ENCODE data around the gene AIP.

AIP gene

DNA sequence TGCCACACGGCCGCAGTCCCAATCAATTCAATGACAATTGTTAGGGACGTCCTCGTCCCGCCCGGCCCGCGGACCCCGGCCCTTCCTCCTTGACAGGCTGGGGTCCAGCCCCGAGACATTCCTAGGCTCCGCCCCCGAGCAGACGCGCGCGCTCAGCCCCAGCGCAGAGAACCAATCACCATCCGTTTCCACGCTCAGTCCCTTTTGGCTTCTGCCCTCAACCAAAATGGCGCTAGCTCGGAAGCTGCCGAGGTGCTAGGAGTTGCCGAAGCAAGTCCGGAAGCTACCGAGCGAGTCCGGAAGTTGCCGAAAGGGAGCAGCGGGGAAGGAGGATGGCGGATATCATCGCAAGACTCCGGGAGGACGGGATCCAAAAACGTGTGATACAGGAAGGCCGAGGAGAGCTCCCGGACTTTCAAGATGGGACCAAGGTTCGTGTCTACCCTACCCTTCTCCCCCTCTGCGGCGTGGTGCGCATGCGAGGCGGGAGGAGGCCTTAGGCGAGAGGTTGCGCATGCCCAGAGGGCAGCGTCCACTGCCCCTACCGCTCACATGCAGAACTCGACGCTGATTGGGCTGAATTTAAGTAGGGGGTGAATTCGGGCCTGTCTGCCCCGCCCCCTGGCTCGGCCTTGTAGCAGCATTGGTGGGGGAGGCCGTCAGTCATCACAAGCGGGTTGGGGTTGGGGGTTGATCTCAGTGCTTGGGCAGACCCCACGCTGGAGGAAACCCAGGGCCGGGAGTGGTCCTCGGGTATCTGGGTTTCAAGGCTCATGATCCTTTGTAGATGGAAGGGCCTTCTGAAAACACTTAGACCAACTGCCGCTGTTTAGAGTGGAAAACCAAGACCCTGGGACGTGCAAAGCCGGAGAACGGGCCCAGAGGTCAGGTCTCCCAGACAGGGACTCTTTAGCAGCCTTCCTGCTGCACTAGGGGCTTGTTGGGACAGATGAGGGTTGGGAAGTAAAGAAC is at the start of gene AIP:
Gene AIP, plus strand, starts transcription at position 200 of the 972 bp plus-strand sequence. Its CDS starts 133 bp downstream, at position 333.
- peak; percentile 82 to 92 for DNase-seq (ENCODE audit: low read depth in 2 of 2)

DNA sequence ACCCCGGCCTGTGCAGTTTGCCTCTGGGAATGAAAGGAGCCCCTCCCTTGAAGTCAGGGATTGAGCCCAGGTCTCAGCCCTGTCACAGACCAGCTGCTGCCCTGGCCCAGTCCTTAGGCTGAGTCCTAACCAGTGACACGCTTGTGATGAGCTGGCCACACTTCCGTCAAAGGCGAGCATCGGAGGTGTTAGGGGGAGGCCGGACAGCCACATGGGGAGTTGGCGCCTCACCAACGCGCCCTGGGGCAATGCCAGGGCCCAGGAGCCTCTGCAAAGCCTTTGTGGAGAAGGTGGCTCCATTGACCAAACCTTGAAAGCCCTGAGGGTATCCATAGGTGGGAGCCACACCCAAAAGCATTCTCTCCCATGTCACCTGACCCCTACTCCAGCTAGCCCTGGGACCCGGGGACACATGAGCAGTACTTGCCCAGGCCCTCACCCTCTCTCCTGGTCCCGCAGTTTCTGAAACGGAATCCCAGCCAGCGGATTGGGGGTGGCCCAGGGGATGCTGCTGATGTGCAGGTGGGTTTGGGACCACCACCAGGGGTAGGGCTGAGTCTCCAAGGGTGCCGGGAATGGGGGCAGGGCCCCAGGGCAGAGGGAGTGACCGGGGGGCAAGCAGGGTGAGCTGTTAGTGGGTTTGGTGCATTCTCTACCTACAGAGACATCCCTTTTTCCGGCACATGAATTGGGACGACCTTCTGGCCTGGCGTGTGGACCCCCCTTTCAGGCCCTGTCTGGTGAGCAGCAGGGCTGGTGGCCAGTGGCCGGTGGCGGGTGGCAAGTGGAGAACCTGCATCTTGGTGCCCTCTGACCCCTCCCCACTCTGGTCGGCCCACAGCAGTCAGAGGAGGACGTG is 49.1 kb upstream of the AIP start:
- DNase-seq (ENCODE audit: low read depth in 2 of 2) = no peak

DNA sequence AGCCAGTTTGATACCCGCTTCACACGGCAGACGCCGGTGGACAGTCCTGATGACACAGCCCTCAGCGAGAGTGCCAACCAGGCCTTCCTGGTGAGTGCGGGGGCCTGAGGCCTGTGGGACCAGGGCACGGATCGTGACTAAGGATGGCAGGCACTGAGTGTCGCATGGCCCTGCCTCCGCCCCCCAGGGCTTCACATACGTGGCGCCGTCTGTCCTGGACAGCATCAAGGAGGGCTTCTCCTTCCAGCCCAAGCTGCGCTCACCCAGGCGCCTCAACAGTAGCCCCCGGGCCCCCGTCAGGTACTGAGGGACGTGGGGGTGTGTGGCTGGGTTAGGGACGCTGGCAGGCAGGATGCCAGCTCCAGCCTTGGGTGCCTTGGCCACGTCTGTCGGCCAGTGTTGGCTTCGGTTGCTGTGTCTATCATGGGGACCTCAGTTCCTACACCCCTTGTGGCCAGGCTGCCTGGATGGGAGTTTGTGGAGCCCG is 48.4 kb upstream of the AIP start:
- DNase-seq (ENCODE audit: low read depth in 2 of 2) = no peak

DNA sequence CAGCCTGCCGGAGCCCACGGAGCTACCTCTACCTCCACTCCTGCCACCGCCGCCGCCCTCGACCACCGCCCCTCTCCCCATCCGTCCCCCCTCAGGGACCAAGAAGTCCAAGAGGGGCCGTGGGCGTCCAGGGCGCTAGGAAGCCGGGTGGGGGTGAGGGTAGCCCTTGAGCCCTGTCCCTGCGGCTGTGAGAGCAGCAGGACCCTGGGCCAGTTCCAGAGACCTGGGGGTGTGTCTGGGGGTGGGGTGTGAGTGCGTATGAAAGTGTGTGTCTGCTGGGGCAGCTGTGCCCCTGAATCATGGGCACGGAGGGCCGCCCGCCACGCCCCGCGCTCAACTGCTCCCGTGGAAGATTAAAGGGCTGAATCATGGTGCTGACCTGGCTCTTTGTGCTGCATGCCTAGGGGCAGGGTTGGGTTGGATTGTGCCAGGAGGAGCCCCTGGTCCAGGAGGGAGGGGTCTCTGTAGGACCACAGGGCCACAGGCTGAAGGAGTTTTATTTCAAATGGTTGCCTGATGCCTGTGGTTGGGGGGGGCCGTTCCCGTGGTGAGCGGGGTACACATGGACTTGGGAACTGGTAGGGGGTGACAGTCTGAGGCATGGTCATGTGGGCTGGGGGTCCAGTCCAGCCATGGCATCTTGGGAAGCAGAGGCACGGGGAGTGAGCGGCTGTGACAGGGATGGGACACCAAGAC is 47.6 kb upstream of the AIP start:
- no peak for DNase-seq (ENCODE audit: low read depth in 2 of 2)

DNA sequence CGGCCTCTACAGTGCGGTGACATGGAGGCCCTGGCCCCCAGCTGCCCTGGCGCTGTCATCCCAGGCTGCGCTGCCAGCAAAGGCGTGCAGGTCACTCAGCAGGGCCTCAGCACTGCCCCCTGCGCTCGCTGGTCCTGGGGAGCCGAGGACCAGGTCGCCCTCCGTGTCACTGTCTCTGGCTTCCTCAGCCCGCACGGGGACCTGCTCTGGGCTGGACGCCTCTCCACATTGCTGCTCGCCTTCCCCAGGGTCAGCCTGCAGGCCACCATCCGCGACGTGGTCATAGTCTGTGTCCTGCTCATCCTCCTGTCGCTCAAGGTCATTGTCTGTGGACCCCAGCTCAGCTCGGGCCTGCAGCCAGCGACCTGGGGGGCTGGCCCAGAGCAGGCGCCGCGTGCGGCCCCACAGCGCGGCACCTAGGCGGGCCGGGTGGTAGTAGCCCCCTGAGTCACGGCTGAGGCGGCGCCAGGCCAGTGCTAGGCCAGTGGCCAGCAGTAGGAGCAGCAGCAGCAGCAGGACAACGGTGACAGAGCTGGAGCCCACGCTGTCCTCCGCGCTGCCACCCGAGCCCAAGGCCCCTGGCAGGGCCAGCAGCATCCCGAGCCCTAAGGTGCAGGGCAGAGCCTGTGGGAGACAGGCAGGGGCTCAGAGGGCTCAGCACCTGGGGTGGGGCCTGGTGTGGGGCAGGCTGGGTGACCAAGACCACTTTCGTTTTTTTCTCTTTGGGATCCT is 46.9 kb upstream of the AIP start:
- DNase-seq (ENCODE audit: low read depth in 2 of 2) = no peak

DNA sequence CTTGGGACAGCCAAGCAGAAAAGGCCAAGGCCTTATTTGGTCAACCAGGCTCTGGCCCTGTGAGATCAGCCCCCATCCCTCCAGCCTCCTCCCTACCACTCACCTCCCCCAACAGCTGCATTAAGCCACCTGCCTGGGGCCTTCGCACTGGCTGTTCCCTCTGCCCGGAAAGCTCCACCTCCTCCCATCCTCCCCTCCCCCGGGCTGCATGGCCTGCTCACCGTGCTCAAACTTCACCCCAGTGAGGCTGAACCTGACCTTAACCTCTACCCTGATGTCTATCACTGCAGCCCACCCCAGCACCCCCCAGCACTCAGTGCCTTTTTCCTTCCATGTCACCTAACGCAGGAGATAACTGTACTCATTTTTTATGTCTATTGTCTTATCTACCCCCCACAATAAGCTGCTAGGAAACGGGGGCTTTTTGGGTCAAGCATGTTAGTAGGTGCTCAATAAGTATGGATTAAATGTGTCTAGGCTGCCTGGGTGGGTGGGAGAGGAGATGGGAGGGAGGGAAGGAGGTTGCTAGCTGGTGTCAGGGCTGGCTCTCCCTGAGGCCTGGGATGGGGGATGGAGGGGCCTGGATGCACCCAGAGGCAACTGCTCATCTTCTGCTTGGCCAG is 46.3 kb upstream of the AIP start:
- DNase-seq (ENCODE audit: low read depth in 2 of 2) = no peak

DNA sequence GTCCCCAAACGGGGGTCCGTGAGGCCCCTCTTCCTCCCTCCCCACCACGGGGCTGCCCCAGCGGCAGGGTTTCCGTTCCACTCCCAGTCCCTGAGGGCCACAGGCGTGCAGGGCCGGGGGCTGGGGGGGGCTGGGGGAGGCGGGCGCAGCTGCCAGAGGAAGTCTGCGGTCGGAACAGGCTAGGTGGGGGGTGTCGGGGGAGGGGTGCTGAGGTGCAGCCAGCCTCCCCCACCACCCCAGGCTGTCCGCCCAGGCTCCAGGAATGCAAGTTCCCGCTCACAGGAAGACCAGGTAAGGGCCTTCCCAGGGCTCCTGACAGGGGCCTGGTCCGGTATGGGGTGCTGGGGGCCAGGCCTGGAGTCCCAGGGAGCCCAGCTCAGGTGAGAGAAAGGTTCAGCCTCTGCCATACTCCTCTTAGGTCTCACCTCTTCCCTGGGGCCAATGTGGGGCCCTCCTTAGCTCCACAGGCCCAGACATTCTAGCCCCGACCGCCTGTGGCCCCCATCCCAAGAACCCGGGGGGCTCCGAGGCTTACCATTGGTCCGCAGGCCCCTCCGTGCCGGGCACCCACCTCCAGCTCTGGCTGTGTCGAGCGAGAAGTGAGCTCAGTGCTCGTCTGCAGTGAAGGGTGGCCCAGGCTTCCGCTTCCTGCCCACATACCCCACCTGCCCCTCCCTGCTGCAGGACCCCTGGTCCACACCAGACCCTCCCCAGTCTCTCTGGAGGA is 45.6 kb upstream of the AIP start, which contains the start of gene PTPRCAP:
Gene PTPRCAP, minus strand, starts transcription at position 601 of the 727 bp plus-strand sequence. Its CDS starts 63 bp downstream, at position 538.
- DNase-seq (ENCODE audit: low read depth in 2 of 2) = peak; percentile 57 to 64

DNA sequence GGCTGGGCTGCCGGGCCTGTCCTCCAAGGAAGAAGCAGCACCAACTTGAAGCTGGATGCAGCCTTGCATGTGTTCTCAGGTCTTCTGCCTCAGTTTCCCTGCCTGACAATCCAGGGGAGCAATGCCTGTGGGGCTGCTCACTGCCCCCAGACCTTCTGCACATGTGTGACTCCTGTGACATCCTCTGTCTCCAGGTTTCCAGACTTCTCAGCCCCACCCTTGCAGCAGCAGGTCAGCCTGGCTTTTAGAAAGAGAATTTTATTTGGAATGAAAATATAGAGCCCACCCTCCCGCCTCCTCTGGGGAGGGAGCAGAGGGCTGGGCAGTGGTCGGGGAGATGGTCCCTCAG is 45.0 kb upstream of the AIP start:
- DNase-seq (ENCODE audit: low read depth in 2 of 2) = no peak

DNA sequence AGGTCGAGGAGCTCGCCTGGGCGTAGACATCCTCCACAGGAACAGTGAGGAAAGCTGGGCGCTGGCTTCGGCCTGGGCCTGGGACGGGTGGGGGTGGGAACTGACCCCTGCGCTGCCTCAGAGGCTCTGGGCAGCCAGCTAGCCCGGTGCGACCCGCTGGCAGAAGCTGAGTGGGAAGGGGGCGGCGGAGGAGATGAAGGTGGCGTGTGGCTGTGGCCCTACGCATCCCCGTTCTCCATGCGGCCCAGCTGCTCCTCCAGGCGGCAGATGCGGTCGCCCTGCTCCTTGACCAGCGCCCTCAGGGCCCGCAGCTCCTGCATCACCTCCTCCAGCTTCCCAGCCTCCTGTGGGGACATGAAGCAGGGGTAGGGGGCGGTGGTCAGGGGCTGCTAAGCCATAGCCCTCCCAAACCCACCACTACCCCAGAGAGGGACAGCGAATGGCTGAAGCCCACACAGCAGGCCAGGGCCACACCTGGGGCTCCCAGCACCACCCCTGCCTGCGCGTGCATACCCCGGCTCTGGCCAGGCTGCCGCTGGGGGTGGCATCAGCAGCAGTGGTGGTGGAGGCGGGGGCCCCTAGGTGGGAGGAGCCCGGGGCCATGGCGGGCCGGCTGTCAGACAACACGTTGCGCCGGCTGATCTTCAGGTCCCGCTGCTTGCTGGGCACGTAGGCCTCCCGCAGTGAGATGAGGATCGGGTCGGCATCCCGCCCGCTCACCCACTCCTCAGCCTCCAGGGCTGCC is 44.5 kb upstream of the AIP start:
- peak in 1 of 2 donors; percentile 49 for DNase-seq (ENCODE audit: low read depth in 2 of 2)

DNA sequence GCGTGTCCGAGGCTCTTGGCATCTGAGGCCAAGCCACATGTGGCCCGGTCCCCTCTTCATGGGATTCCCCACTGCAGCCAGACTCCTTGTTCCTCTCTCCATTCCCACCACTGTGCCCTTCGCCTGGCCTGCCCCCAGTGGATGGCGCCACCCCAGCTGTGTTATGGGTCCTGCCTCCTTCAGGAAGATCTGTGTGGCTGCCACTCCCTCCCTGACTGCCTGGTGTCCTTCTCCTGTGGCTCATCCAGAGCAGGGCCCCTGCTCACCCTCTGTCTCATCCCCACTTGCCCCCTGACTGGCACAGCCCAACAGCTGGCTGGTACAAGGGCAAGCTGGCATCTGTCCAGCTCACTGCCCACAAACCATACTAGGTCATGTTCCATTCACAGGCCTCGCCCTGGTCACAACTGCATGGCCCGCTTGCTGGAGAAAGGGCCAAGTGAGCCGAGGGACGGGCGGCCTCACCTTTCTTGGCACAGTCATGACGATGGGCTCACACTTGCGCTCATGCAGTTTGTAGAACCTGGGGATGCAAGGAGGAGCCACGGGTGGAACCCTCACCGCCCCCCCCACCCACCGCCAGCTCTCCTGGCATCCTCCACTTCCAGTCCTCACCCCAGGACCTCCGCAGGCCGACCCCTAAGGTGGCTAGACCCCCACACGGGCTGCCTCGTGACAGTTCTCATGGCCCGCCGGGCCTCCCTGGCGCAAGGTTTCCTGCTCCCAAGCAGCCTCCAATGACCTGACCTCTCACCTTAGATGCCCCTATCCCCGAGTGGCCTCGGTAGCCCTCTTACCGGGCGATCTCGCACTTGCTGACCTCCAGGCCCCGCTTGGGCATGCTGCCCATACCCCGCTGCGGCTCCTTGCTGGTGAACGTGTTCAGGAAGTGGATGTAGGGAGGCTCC is 43.3 kb upstream of the AIP start:
- DNase-seq (ENCODE audit: low read depth in 2 of 2) = no peak

DNA sequence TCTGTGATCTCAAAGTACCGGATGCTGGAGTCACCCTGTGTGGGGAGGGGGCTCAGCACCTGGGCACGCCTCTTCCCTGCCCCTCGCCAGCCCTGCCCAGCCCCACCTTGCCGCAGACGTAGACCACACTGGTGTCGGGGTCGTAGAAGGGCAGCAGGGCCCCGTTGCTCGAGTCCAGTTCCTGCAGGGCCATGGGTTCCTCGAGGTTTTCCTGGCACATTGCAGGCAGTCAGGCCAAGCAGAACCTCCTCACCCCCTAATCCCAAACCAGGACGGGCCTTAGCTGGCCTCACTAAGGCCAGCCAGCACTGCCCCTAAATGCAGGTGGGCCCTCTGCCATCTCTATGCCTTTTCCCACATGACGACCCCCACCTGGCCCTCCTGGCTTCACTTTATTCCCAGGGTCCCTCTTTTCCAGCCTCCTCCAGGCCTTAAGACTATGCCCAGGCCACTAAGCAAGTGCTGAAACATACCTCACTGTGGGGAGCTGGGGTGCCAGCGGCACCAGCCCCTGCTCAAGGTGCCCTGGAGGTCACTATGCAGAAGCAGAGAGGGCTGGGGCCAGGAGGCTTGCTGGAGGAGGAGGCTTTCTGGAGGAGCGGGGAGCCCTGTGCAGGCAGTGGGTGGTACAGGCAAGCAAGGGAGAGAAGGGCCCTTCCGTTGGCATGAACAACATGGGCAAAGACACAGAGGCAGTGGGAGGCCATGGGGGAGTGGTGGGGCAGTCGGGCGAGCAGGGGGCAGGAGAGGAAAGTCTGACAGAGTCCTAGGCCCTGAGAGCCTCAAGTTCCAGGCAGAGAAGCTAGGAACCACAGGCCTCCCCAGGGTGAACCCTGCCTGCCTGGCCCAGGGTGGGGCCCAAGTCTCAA is 42.4 kb upstream of the AIP start:
- no peak for DNase-seq (ENCODE audit: low read depth in 2 of 2)

DNA sequence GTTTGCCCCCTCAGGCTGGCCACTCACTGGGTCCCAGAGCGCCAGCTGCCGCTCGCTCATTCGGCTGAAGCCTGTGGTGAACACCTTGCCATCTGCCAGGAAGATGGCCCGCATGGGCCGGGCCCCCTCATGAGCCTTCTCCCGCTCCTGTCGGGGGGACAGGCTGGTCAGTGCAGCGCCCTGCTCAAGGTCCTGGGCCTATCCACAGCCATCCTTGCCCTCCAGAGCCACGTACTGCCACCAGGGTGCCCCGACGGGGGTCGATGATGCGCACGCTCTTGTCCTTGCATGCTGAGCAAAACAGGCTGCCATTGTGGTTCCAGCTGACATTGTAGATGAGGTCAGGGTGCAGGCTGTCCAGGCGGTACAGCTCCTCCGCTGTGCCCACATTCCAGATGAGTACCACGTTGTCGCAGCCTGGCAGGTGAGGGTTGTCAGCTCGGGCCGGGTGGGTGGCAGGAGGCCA is 41.7 kb upstream of the AIP start:
- no peak for DNase-seq (ENCODE audit: low read depth in 2 of 2)

DNA sequence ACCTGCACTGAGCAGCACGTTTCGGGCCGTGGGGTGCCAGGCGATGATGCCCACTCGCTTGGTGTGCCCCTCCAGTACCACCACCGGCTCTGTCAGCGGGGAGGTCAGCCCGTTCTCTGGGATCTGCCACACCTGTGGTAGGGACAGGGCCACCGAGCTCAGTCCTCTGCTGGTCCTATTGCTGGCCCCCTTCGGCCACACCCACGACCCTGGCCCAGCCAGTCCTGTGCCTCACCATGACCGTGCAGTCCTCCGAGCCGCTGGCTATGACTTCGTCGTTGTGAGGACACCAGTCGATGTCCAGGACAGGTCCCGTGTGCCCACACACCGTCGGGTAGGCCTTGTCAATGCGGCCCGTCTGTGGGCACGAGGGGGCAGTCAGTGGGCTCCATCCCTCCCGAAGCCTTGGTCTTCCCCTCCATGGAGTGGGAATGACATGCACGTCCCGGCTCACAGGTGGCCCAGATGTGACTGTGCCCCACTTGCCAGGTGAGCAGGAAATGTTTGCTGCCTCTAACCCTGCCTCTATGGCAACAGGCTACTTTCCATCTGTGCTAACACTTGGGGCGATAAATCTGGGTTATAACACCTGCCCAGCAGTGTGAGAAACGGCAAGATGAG is 41.0 kb upstream of the AIP start:
- DNase-seq (ENCODE audit: low read depth in 2 of 2) = no peak

DNA sequence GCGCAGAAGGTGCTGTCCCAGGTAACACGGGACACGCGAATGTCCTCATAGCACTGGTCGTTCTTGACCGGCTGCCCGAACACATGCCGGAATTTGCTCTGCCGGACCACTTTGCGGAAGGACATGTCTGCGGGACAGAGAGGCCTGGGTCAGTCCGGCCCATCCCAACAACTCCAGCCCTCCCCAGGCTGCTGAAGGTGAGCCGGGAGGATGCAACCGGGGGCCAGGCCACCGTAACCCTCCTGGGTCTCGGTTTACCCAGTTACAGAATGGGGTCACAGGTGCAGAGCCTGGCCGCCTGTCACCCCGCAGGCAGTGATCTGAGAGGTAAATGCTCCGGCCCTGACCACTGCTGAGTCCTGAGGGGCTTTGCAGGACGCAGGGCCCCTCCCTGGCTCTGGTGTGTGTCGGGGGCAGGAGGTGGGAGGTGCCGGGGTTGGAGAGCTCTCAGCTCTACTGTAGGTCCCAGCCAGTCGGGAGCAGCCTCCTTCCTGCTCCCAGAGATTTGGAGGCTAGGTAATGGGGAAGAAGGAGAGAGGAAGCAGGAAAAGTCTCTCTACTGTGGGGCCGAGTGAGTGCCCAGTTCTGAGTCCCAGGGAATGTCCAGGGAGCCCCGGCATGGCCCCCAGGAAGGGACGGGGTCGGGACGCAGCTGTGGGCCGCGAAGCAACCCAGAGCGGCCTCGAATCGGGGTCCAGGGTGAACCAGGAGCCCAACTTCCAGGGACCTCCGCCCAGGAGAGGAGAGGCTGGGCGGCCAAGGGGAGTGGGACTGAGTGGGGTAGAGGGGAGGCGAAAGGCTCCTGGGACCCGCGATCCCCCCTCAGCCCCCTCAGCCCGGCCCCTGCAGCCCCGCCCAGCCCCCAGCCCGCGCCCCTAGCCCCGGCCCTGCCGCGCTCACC is 40.1 kb upstream of the AIP start:
- DNase-seq (ENCODE audit: low read depth in 2 of 2) = no peak

DNA sequence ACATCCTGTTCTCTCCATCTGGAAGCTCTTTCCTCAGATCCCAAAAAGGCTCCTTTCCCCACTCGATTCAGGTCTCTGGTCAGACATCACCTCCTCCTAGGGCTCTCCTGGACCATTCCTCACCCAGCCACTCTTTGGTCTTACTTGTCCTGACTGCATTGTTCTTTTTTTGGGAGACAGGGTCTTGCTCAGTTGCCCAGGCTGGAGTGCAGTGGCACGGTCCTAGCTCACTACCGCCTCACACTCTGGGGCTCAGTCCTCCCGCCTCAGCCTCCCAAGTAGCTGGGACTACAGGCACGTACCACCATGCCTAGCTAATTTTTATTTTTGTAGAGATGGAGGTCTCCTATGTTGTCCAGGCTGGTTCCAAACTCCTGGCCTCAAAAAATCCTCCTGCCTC is 37.3 kb upstream of the AIP start:
- DNase-seq (ENCODE audit: low read depth in 2 of 2) = no peak

DNA sequence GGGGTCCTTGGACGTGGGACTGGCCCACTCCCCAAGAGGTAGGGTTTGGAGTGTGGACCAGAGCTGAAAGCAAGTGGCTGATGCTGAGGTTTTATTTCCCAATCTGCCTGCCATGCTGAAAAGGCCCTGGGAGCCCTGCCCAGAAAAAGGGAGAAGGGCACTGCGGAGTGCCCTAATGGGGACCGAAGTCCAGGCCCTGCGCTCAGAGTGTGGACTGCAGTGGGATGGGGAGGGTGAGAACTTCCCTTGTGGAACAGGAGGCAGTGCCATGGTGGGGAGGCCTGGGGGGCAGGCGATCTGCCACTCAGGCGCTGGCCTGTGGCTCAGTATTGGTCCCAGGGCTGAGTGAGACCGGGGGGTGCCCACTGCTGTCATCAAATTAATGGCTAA is 34.6 kb upstream of the AIP start:
- DNase-seq (ENCODE audit: low read depth in 2 of 2) = no peak

Data from stimulated activated CD8-positive, alpha-beta memory T cell treated with anti-CD3 and anti-CD28 coated beads, Interleukin-7, amount 100 ng/mL, for 1 hour (primary cell).